ENCODE measurements around the gene ZNF764.
"Not testable (repeated sequence)": the region's sequence is repeated elsewhere in the genome, so short reads cannot be mapped to it uniquely, and the experiment has no call there.

The ZNF764 gene

DNA sequence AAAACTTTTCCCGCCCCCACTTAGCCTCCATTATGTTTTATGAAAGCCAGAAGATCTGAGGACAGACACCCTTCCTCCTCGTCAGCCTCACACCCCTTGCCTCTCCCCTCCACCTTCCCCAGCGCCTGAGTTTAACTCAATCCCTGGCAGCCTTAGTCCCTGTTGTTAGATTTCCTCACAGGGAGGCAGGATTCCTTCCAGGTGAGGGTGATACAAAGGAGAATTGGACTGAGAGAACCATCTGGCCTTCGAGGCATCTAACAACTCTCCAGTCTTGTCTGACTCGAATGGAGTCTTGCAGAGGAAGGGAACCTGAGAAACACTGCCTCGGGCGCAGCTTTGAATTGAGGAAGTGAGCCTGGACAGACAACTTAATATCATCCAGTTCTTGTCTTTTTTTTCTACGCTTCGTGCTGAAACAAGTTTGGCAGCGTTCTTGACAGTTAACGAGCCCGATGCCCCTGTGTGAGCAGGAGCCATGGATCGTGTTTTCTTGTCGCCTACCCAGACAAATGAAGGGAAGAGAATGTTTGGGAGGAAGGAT, 30.5 kb downstream of the ZNF764 start:
- no peak for DNase-seq (ENCODE audit: low read depth)

DNA sequence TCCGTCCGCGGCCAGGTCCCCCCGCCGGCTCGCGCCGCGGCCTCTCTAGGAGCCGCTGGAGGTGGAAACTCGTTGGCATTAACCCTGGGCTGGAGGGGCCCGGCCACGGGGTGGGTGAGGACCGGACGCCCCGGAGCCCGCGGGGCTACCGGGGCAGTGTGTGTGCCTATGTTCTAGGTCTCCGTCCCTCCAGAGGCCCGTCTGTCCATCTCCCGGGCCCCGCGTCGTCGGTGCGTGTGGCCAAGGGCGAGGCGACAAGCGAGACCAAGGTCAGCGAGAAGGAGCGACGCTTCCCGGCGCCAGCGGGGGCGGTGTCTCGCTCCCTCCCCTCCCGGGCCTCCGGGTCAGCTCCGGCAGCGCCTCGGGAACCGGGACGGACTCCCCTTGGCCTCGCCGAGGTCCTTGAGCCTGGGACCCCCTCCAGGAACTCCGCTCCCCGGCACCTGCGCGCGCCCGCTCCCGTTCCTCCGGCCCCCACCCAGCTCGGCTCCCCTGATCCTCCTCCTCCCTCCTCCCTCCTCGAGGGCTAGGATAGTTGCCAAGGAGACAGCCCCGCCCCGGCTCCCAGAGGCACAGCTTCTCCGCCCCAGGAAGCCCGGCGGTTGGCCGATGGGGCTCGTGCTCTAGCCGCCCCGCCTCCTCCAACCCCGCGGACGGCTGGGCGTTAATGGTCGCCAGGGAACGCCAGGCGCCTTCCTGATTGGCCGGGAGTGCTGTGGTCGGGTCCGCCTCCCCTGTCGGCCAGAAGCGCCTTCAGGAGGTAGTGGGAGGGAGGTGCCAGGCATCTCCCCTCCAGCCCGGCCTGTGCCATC, 31.1 kb downstream of the ZNF764 start:
- peak; percentile 88 for DNase-seq (ENCODE audit: low read depth)

DNA sequence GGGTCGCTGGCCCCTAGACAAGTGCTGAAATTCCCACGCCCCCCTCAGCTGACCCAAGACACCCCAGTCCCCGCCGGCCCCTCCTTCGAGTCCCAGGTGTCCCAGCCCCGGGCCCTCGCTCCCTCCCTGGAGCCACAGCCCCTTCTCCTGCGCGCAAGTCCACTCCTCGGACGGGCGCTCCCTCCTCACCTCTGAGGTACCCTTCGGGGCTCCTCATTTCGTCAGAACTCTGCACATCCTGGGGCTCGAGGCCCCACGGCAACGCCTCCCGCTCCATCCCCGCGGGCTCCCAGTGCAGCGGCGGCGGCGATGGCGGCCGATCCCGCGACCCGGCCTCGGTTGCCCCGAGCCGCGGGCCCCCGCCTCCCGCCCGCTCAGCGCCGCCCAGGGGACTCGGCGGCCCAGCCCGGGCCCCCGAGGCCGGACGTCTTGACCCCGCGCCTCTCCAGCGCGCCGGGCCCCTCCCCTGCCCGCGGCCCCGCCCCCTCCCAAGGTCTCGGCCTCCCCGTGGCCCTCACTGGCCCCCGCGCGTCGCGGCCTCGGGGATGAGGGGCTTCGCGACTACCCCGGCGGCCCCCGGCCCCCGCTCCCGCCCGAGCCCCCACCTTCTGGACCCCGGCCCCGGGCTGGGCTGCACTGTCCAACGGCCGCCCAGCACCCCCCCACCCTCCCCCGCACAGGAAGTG, 31.9 kb downstream of the ZNF764 start, which contains the start of gene ZNF768:
Gene ZNF768, minus strand, starts transcription at position 430 of the 686 bp plus-strand sequence. Its CDS starts 153 bp downstream, at position 277.
- no peak for DNase-seq (ENCODE audit: low read depth)

DNA sequence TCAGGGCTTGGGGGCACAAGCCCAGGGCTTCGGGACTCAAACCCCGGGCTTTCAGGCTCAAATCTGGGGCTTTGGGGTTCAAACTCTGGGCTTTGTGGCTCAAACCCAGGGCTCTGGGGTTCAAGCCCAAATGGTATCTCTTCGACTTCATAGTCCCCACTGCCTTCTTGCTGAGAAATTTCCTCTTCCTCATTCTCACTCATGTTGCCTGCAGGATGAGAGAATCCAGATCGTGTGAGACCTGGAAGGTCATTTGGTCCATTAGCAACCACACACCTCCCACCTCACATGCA, 32.4 kb downstream of the ZNF764 start:
- DNase-seq (ENCODE audit: low read depth) = no peak

DNA sequence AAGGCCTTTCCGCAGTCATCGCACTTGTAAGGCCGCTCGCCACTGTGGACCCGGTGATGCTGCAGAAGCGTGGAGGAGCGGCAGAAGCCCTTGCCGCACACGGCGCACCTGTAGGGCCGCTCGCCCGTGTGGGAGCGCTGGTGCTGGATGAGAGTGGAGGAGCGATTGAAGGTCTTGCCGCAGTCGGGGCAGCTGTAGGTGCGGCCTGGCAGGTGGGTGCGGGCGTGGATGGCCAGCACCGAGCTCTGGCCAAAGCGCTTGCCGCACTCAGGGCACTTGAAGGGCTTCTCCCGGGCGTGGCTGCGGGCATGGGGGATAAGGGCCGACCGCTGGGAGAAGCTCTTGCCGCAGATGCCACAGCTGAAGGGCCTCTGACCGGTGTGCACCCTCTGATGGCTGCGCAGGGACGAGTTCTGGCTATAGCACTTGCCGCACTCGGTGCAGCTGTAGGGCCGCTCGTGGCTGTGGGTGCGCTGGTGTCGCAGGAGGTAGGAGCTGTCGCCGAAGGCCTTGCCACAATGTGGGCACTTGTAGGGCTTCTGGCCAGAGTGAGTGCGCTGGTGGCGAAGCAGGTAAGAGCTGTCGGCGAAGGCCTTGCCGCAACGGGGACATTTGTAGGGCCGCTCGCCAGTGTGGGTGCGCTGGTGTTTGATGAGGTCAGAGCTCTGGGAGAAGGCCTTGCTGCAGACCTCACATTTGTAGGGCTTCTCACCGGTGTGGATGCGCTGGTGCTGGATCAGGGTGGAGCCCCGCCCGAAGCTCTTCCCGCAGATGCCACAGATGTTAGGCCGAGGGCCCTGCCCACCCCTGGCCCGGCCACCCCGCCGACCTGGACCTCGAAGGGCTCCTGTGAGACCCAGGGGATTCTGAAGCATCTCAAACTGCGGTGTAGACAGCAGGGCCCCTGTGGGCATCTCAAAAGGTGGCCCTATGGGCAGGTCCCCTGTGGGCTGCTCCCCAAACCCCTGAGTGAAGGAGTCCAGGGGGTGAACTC, 33.3 kb downstream of the ZNF764 start:
- DNase-seq (ENCODE audit: low read depth) = no peak

DNA sequence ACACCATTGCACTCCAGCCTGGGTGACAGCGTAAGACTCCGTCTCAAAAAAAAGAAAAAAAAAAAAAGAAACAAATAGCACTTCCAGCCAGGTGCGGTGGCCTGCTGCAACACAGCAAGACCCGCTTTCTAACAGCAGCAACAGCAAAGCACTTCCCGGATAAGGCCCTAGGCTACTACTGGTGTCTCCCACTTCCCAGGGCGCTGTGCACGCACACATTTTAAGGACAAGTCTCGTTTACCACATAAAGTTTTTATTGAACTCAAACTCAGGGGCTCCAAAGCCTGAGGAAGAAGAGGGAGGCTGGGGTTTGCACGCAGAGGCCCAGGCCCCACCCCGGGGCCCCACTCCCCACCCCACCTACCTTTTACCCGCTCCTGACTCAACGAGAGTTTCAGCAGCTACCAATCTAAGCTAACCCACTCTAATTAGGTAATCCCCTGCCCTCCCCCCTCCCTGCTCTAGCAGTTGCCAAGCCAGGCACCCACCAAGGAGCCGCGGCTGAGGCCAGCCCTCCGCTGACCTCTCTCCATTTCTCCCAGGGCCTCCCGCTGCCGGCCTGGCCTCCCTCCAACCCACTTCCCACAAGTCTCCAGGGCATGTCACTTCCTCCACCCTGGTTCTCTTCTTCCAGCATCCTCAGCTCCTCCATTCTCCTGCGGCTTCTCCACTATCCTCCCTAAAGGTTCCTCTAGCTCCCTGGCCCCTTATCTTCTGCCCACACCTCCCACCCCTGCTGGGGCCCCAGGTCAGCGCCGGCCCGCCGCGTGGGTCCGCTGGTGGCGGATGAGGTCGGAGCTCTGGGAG, 34.2 kb downstream of the ZNF764 start:
- no peak for DNase-seq (ENCODE audit: low read depth)

DNA sequence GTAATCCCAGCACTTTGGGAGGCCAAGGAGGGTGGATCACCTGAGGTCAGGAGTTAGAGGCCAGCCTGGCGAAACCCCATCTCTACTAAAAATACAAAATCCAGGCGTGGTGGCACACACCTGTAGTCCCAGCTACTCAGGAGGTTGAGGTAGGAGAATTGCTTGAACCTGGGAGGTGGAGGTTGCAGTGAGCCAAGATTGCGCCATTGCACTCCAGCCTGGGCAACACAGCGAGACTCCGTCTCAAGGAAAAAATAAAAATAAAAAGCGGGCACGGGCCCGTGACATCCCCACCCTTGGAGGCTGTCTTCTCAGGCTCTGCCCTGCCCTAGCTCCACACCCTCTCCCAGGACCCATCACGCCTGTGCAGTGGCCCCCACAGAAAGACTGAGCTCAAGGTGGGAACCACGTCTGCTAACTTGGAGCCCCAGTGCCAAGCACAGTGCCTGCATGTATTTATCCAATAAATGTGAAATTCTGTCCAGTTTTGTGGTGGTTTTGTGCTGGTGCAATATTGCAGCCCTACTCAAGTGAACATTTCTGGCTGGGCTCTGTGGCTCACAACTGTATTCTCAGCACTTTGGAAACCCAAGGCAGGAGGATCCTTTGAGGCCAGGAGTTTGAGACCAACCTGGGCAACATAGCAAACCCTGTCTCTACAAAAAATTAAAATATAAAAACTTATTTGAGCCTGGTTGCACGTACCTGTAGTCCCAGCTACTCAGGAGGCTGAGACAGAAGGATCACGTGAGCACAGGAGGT, 35.3 kb downstream of the ZNF764 start:
- DNase-seq (ENCODE audit: low read depth) = not testable (repeated sequence)

DNA sequence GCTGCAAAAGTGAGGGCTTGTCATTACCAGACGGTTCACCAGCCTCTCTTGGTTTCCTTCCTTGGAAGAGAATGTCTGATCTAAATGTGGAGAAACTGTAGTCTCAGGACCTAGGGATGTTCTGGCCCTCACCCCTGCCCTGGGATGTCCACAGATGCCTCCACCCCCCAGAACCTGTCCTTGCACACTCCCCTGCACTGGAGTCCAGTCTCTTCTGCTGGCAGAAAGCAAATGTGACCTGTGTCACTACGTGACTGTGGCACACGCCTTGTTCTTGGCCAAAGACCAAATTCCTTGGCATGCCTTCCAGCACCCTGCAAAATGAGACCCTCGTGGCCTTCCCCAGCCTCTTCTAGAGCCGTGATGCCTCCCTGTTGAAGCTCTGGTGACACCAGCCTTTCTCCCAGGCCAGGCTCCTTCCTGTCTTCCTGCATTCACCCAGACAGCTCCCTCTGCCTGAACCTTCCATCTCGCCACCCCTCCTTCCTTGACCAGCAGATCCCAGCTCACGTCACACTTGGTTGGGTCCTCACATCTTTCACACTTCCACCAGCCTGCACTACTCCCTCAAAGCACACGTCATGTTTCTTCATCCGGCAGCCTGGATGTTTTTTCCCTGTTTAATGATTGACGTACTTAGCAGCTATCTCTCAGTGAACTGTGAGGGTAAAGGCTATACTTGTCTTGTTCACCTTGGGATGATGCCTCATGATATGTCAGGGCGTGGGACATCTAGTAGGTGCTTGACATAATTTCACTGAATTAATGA, 36.1 kb downstream of the ZNF764 start:
- no peak for DNase-seq (ENCODE audit: low read depth)

DNA sequence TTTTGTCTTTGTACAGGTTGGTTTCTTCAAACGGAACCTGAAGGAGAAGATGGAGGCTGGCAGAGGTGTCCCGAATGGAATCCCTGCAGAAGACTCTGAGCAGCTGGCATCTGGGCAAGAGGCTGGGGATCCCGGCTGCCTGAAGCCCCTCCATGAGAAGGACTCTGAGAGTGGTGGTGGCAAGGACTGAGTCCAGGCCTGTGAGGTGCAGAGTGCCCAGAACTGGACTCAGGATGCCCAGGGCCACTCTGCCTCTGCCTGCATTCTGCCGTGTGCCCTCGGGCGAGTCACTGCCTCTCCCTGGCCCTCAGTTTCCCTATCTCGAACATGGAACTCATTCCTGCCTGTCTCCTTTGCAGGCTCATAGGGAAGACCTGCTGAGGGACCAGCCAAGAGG, 36.7 kb downstream of the ZNF764 start:
- no peak for DNase-seq (ENCODE audit: low read depth)

DNA sequence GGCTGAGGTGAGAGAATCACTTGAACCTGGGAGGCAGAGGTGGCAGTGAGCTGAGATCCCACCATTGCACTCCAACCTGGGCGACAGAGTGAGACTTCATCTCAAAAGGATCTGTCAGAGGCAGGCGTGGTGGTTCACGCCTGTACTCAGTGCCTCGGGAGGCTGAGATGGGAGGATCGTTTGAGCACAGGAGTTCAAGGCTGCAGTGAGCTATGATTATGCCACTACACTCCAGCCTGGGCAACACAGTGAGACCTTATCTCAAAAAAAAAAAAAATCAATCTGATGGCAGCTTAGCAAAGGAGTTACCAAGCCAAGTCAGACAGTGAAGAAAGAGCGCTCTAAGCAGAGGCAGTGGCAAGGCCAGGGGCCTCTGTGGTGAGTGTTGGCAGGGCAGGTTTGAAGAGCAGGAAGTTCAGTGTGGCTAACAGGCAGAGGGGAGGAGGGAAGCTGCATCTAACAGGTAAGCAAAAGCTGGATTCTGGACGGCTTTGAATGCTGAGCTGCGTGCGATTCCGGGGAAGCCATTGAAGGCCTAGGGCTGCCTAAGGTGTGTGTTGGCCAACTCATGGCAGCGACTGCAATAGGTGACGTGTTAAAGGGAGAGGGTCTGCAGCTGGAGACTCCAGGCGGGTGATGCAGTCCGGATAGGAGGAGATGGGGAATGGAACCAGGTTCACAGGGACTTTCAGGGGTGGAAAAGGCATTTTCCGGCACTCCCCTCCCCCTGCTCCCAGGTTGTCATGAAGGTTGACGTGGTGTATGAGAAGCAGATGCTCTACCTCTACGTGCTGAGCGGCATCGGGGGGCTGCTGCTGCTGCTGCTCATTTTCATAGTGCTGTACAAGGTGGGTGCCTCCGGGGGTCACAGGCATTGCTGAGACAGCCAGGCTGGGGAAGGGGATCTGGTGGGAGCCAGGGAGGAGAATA, 38.8 kb downstream of the ZNF764 start:
- no peak for DNase-seq (ENCODE audit: low read depth)

DNA sequence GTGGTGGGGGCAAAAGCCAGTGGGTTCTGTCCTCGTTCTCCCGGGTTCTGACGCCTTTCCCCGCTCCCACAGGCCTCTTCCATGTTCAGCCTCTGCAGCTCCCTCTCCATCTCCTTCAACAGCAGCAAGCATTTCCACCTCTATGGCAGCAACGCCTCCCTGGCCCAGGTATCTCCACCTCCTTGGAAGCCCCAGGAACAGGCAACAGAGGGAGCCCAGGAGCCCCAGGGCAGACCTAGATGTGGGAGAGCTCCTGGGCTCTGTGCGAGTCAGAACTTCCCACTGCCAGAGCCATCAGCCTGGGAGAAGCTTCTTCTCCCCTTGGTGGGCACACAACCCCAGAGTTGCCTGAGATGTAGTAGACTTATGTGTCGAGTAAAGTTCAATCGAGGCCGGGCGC, 39.6 kb downstream of the ZNF764 start:
- no peak for DNase-seq (ENCODE audit: low read depth)

DNA sequence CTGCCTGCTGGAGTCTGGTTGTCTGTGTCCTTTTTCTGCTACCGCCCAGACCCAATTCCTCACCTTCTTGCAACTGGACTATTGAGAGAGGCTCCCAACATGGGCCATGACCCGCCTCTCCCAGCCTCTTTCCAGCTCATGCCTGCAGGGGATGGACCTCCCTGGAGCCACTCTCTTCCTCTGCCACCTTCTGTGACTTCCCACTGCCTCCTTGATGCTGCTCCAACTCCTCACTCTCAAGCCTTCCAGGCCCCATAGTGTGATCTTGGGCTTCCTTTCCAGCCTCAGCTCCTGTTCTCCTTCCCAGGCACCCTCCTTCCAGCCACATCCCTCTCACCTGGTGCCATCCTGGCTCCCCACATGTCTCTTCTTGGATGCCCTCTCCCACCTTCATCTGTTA, 42.9 kb downstream of the ZNF764 start:
- no peak for DNase-seq (ENCODE audit: low read depth)

DNA sequence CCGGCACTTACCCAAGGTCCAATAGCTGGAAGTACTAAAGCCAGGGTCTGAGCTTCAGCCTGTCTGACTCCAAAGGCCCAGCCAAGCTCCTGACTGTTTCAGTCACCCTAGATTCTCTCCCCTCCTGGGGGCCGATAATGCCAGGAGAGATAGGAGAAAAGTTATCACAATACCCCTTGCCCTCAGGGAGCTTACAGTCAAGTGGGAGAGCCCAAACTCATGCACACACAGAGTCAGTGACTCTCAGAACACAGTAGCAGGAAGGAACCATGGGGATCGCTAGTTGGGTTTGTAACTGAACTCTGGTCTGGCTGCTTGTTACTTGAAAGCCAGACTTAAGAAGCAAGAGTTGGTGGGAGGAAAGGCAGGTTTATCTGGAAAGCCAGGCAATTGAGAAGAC, 46.7 kb downstream of the ZNF764 start:
- DNase-seq (ENCODE audit: low read depth) = no peak

DNA sequence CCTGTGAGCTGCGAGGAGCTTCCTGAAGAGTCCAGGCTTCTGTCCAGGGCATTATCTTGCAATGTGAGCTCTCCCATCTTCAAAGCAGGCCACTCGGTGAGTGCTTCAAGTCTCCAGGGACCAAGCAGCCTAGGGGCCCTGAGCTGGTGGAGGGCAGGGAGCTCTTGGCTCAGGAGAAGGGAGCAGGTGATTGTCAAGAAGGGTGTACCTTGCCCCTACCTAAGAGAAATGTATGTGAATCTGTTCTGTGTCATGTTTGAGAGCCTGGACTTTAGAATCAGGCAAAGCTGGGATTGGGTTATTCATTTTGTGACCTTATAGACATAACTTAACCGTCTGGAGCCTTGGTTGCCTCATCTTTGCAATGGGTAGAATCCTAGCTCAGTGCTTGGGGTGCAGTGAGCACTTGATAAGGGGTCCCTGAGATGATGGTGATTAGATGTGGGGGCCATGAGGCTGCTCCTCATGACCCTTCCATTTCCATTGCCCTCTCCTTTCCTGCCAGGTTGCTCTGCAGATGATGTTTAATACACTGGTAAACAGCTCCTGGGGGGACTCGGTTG, 47.7 kb downstream of the ZNF764 start:
- no peak for DNase-seq (ENCODE audit: low read depth)

DNA sequence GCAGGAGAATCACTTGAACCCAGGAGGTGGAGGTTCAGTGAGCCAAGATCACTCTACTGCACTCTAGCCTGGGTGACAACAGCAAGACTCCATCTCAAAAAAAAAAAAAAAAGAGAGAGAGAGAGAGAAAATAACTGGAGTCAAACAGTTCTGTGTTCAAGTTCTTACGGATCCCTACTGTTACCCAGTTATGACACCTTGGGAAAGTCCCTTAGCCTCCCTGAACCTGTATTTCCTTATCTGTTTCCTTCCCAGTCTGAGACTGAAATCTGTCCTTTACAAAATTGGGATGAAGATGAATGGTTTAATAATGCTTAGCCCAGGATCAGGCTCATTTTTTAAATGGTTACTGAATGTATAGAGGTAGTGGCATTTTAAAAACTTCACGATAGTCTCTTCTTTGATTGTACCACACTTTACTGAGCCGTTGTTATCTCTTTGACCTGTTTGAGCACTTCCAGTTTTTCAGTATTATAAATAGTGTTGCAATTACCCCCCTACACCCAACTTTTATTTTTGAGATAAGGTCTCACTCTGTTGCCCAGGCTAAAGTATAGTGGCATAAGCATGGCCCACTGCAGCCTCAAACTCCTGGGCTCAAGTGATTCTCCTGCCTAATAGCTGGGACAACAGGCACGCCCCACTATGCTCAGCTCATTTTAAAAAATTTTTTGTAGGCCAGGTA, 49.0 kb downstream of the ZNF764 start:
- no peak for DNase-seq (ENCODE audit: low read depth)

Data from stimulated activated CD8-positive, alpha-beta memory T cell treated with anti-CD3 and anti-CD28 coated beads, Interleukin-7, amount 100 ng/mL, for 24 hours (primary cell).